ENCODE data around the gene AKT1.

GRCh38 chr14:104757681-104758392, 37.7 kb downstream of the AKT1 start:
- TF ChIP-seq GATA2 (IDR thresholded peaks at IDR 0.05; ENCODE audit: low read depth, low read length), result no peak
- TF ChIP-seq GATA3 (IDR thresholded peaks at IDR 0.05; ENCODE audit: low read depth, low read length), result no peak
